Endodermal cell (in vitro differentiated cells): ENCODE data around the gene RASD2. TPM values are rescaled to one million over a fixed set of nuclear protein-coding genes. Genes with fewer than 3 reads are reported as not detected.

Experiments used
- DNase-seq: peaks from one replicate; pipeline ENCODE4 v3.0.0-alpha.2; 2017
- H3K27ac ChIP-seq: 2 replicates; pipeline ENCODE4 v1.5.1; 2013; ENCODE audit warnings: mild to moderate bottlenecking, low read depth, low read length, moderate library complexity
- H3K27me3 ChIP-seq: 2 replicates; pipeline ENCODE4 v1.6.1; 2013; ENCODE audit warnings: mild to moderate bottlenecking, low read length, moderate library complexity; ENCODE audit not compliant: insufficient read depth, control insufficient read depth, poor library complexity, severe bottlenecking
- H3K36me3 ChIP-seq: 2 replicates; pipeline ENCODE4 v1.7.0; 2013; ENCODE audit warnings: mild to moderate bottlenecking, low read length, moderate library complexity; ENCODE audit not compliant: control insufficient read depth, insufficient read depth
- H3K4me1 ChIP-seq: one replicate; pipeline ENCODE4 v1.7.0; 2013; ENCODE audit warnings: low read length; ENCODE audit not compliant: control insufficient read depth, insufficient read depth
- H3K4me3 ChIP-seq: 2 replicates; pipeline ENCODE4 v1.5.1; 2013; ENCODE audit warnings: mild to moderate bottlenecking, low read length, moderate library complexity
- H3K9ac ChIP-seq: 2 replicates; pipeline ENCODE4 v1.6.1; 2013; ENCODE audit warnings: mild to moderate bottlenecking, low read length, moderate library complexity; ENCODE audit not compliant: poor library complexity, severe bottlenecking; ENCODE audit errors: extremely low read depth
- H3K9me3 ChIP-seq: 2 replicates; pipeline ENCODE4 v1.6.1; 2013; ENCODE audit warnings: mild to moderate bottlenecking, low read length, moderate library complexity; ENCODE audit not compliant: control insufficient read depth
- H3K27ac Mint-ChIP-seq: 2 replicates; pipeline ENCODE4 v1.8.0; 2020; ENCODE audit warnings: mixed read lengths
- H3K27me3 Mint-ChIP-seq: 2 replicates; pipeline ENCODE4 v1.8.0; 2021; ENCODE audit warnings: mild to moderate bottlenecking, mixed read lengths; ENCODE audit not compliant: insufficient read depth
- H3K36me3 Mint-ChIP-seq: 2 replicates; pipeline ENCODE4 v1.8.0; 2020; ENCODE audit warnings: low read depth, mixed read lengths
- H3K4me1 Mint-ChIP-seq: 2 replicates; pipeline ENCODE4 v1.8.0; 2020; ENCODE audit warnings: mixed read lengths
- H3K4me3 Mint-ChIP-seq: 2 replicates; pipeline ENCODE4 v1.8.0; 2020; ENCODE audit warnings: mild to moderate bottlenecking, moderate library complexity, mixed read lengths
- H3K9me3 Mint-ChIP-seq: 2 replicates; pipeline ENCODE4 v1.8.0; 2020; ENCODE audit warnings: mild to moderate bottlenecking, mixed read lengths
- WGBS, 2 experiments: methylation state at CpG; one replicate each; pipeline versions ENCODE4 v1.1.5 to v1.1.7; 2013; ENCODE audit warnings: missing lambda C conversion rate in 2 of 2, mixed read lengths in 1 of 2; ENCODE audit not compliant: insufficient coverage in 1 of 2, insufficient read length in 1 of 2; 5-methylcytosine and 5-hydroxymethylcytosine counted together
- total RNA-seq, 2 donors: library from RNA; stranded (reverse); fragmentation: NEBNext Ultra II Directional in 1 of 2; extraction: Animal tissue kit (Norgen Biotek cat#: 25700) in 1 of 2; gene quantifications; 2 replicates in 1 of 2; 3 replicates in 1 of 2; pipeline ENCODE4 v1.2.1, GENCODE V29; 2021
- TF ChIP-seq, protein P1 (sequence below): fragments of 200-600 bp; sonication (generic); conservative IDR thresholded peaks from 2 replicates; pipeline ENCODE4 v1.5.0; 2021; ENCODE audit warnings: antibody characterized with exemption, mild to moderate bottlenecking

Gene RASD2
- total RNA-seq, 2 donors from 2014 or later: 0.15 to 0.24 TPM

DNA sequence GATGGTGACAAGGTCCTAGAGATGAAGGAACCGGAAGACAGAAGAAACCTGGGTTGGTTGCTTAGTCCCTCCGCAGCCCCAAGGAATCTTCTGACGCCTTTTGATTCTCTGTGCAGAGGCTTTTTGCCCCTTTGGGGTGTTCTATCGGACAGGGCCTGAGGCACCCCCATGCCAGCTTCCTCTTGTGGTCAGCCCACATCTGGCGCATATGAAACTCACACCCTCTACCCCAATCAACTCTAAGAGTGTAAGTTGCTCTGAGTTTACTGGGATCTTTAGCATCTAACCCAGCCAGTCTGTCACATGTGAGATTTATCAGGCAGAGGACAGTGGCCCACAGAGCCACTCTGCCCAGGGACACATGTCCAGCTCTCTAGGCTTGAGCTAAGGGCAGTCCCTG, 17.4 kb downstream of the RASD2 start:
- no peaks in the 10 kb centered on the region for H3K36me3 Mint-ChIP-seq

DNA sequence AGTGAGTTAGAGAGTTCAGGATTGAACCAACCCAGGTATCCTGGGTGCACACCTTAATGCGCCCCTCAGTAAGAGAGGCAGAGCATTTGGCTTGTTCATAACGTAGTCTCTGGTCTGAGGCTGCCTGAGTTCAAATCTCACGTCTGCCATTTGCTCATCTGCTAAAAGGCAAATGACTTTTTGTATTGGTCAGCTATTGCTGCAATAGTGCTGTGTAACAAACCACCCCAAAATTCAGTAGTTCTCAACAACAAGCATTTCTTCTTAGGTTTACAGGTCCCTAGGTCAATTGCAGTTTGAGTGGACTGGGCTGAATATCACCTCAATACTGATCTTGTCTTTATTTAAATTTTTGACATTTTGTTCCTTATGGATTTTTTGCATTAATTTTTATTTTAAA, 18.1 kb downstream of the RASD2 start:
- Histone ChIP-seq H3K27ac (no peak overlapping the region), H3K9ac (no peak overlapping the region), H3K9me3 (no peaks in the 10 kb centered on the region), H3K4me3 (no peak overlapping the region), H3K27me3 (no peaks in the 10 kb centered on the region), H3K4me1 (no peaks in the 10 kb centered on the region), H3K36me3 (no peaks in the 10 kb centered on the region)
- Mint-ChIP-seq H3K9me3 (no peaks in the 10 kb centered on the region), H3K4me1 (peaks cover 9% of the 10 kb centered on the region), H3K4me3 (no peak overlapping the region), H3K27ac (no peak overlapping the region), H3K36me3 (no peaks in the 10 kb centered on the region), H3K27me3 (peaks cover 14% of the 10 kb centered on the region)
- TF ChIP-seq, protein P1, sequence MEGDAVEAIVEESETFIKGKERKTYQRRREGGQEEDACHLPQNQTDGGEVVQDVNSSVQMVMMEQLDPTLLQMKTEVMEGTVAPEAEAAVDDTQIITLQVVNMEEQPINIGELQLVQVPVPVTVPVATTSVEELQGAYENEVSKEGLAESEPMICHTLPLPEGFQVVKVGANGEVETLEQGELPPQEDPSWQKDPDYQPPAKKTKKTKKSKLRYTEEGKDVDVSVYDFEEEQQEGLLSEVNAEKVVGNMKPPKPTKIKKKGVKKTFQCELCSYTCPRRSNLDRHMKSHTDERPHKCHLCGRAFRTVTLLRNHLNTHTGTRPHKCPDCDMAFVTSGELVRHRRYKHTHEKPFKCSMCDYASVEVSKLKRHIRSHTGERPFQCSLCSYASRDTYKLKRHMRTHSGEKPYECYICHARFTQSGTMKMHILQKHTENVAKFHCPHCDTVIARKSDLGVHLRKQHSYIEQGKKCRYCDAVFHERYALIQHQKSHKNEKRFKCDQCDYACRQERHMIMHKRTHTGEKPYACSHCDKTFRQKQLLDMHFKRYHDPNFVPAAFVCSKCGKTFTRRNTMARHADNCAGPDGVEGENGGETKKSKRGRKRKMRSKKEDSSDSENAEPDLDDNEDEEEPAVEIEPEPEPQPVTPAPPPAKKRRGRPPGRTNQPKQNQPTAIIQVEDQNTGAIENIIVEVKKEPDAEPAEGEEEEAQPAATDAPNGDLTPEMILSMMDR: no peak
- DNase-seq: no peak
- WGBS, 2 experiments: 85 to 88% methylated on average over 3 of the region's 3 CpGs

More for the DNA sequence above, 17.4 kb downstream of the RASD2 start:
- no peak overlapping the region for H3K4me3 Mint-ChIP-seq
- H3K36me3 ChIP-seq: no peaks in the 10 kb centered on the region
- H3K9me3 Mint-ChIP-seq: no peaks in the 10 kb centered on the region
- no peaks in the 10 kb centered on the region for H3K4me1 ChIP-seq
- no peak overlapping the region for H3K27ac ChIP-seq
- no peak overlapping the region for H3K9ac ChIP-seq
- TF ChIP-seq, protein P1: no peak
- no peak overlapping the region for H3K4me3 ChIP-seq
- H3K27me3 ChIP-seq: no peaks in the 10 kb centered on the region
- no peaks in the 10 kb centered on the region for H3K9me3 ChIP-seq
- peaks cover 7% of the 10 kb centered on the region for H3K4me1 Mint-ChIP-seq
- WGBS, 2 experiments: 93 to 100% methylated on average over 2 to 5 of the region's 5 CpGs
- no peak overlapping the region for H3K27ac Mint-ChIP-seq
- DNase-seq: no peak
- H3K27me3 Mint-ChIP-seq: peaks cover 13% of the 10 kb centered on the region

DNA sequence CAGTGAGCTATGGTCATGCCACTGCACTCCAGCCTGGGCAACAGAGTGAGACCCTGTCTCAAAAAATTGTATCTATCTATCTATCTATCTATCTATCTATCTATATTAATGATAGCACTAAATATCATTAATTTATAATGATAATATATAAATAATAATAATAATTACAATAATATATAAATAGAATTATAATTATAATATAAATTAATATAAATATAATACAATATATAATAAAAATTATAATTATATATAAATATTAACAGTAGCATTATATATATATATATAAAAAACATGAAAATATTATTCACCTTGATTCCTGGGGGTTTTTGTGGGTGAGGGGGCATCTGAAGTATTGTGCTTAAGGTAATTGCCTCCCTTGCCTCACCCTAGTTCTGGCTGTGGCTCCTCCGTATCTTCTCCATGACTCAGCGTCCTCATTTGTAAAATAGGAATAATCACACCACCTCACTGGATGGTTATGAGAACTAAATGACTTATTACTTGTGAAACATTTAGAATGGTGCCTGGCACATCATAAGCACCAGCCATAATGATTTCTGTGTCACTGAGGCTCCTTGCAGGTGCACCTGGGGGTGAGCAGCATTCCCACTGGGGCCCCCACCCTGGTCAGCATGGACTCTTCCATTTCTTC, 18.8 kb downstream of the RASD2 start:
- H3K9me3 Mint-ChIP-seq: no peaks in the 10 kb centered on the region
- no peak for DNase-seq
- H3K9me3 ChIP-seq: no peaks in the 10 kb centered on the region
- no peak overlapping the region for H3K4me3 ChIP-seq
- H3K27me3 ChIP-seq: no peaks in the 10 kb centered on the region
- no peak overlapping the region for H3K9ac ChIP-seq
- H3K27ac ChIP-seq: no peak overlapping the region
- no peaks in the 10 kb centered on the region for H3K4me1 ChIP-seq
- H3K27ac Mint-ChIP-seq: no peak overlapping the region
- H3K27me3 Mint-ChIP-seq: peaks cover 13% of the 10 kb centered on the region
- H3K4me3 Mint-ChIP-seq: no peak overlapping the region
- WGBS, 2 experiments: 89 to 100% methylated on average over 2 of the region's 2 CpGs
- peaks cover 9% of the 10 kb centered on the region for H3K4me1 Mint-ChIP-seq
- TF ChIP-seq, protein P1: no peak
- H3K36me3 ChIP-seq: no peaks in the 10 kb centered on the region
- H3K36me3 Mint-ChIP-seq: no peaks in the 10 kb centered on the region
